NB4 (cell line): Measurements from ENCODE around the gene MRPL38.

Source experiments
- POLR2A ChIP-seq: IDR thresholded peaks from 2 replicates; pipeline ENCODE4 v1.6.1; 2011; ENCODE audit warnings: mild to moderate bottlenecking; ENCODE audit not compliant: insufficient read length; ENCODE audit errors: extremely low read depth
- TF ChIP-seq, protein P1 (sequence below): IDR thresholded peaks from one replicate; pipeline ENCODE4 v1.5.1; 2012; ENCODE audit warnings: low read depth, low read length

DNA sequence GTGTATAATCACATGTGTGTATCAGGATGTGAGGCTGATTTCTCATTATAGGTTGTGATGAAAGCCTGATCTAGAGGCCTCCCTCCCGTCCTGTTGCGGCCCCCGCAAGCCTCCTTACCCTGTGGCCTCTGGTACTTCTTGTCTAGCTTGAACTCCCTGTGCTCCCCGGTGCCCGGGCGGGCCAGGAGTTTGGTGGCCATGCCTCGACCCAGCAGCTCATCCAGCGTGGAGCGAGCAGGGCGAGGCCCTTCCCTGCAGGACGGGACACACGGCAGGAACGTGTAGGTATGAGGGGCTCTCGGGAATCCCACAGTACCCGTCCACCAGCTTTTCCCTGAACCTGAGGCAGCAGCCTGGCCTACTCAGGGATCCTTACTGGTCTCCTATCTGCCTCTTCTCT lies 21.2 kb upstream of the MRPL38 start:
- no peak for TF ChIP-seq POLR2A
- TF ChIP-seq, protein P1, sequence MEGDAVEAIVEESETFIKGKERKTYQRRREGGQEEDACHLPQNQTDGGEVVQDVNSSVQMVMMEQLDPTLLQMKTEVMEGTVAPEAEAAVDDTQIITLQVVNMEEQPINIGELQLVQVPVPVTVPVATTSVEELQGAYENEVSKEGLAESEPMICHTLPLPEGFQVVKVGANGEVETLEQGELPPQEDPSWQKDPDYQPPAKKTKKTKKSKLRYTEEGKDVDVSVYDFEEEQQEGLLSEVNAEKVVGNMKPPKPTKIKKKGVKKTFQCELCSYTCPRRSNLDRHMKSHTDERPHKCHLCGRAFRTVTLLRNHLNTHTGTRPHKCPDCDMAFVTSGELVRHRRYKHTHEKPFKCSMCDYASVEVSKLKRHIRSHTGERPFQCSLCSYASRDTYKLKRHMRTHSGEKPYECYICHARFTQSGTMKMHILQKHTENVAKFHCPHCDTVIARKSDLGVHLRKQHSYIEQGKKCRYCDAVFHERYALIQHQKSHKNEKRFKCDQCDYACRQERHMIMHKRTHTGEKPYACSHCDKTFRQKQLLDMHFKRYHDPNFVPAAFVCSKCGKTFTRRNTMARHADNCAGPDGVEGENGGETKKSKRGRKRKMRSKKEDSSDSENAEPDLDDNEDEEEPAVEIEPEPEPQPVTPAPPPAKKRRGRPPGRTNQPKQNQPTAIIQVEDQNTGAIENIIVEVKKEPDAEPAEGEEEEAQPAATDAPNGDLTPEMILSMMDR: no peak
